GM13977 (cell line): ENCODE data around the gene AKR1D1.
"Not testable (repeated sequence)": the region's sequence is repeated elsewhere in the genome, so short reads cannot be mapped to it uniquely, and the experiment has no call there.

Source experiments
- DNase-seq: peaks from one replicate; pipeline ENCODE4 v3.0.0; 2012; ENCODE audit warnings: low spot score
- in situ Hi-C: fragments of 300-500 bp; cut with MboI; formaldehyde crosslinking; loops from one replicate; pipeline ENCODE4 v1.12.0; 2022; ENCODE audit warnings: low sequenced_read_pairs, low pct_unique_long_range_greater_than_20kb, mixed read lengths, inconsistent platforms; ENCODE audit not compliant: unreplicated experiment
- TF ChIP-seq, protein P1 (sequence below): IDR thresholded peaks from 2 replicates; pipeline ENCODE4 v1.5.1; 2012; ENCODE audit warnings: mild to moderate bottlenecking, control low read depth; ENCODE audit not compliant: insufficient read depth; ENCODE audit errors: extremely low read depth, missing control alignments

AKR1D1 gene

GRCh38 chr7:138070908-138071307 is 5.4 kb upstream of the AKR1D1 start:
- in situ Hi-C loops = no loop called here
- TF ChIP-seq, protein P1, sequence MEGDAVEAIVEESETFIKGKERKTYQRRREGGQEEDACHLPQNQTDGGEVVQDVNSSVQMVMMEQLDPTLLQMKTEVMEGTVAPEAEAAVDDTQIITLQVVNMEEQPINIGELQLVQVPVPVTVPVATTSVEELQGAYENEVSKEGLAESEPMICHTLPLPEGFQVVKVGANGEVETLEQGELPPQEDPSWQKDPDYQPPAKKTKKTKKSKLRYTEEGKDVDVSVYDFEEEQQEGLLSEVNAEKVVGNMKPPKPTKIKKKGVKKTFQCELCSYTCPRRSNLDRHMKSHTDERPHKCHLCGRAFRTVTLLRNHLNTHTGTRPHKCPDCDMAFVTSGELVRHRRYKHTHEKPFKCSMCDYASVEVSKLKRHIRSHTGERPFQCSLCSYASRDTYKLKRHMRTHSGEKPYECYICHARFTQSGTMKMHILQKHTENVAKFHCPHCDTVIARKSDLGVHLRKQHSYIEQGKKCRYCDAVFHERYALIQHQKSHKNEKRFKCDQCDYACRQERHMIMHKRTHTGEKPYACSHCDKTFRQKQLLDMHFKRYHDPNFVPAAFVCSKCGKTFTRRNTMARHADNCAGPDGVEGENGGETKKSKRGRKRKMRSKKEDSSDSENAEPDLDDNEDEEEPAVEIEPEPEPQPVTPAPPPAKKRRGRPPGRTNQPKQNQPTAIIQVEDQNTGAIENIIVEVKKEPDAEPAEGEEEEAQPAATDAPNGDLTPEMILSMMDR = no peak
- no peak for DNase-seq

DNA sequence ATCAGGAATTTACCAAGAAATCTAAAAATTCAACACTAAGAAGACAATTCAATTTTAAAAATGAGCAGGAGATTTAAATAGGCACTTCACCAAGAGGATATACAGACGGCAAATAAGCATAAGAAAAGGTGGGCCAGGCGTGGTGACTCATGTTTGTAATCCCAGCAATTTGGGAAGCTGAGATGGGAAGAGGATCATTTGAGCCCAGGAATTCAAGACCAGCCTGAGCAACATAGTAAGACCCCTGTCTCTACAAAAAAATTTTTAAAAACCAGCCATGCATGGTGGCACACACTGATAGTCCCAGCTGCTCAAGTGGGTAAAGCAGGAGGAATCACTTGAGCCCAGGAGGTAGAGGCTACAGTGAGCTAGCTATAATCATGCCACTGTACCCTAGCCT is 3.5 kb upstream of the AKR1D1 start:
- TF ChIP-seq, protein P1 = no peak
- no peak for DNase-seq
- in situ Hi-C loops = no loop called here

DNA sequence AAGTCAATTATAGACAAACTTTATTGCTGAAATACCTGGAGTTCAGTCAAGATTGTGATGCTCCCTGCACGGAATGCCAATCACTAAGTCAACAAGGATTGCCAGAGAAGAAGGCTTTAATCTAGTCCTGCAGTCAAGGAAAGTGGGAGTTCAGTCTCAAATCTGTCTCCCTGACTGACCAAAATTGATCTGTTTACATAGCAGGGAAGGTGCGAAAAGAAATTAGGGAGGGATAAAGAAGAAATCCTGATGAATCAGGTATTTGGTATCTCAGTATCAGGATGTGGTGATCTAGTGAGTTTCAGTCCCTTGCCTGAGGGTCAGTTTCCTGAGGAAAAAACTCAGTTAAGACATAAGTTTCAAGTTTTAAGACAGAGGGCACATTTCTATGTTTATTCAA is 2.1 kb upstream of the AKR1D1 start:
- TF ChIP-seq, protein P1 = no peak
- in situ Hi-C loops = no loop called here
- no peak for DNase-seq

DNA sequence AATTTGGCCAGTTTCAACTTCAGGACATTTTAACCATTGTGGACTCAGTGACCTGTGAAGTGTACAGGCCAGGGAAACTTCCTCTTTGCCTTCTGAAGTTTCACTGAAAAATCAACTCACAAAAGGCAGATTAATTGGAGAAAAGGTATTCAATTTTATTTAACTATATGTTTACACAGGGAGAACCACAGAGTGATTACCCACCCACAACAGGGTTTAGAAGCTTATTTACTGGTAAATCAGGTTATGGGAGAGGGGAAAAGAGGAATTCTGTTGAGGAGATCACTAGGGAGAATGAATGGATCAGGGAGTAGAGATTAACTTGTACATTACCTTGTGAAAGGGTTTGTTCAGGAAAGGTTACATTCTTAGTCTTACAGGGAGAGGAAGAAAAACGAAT is 1.7 kb upstream of the AKR1D1 start:
- DNase-seq = no peak
- TF ChIP-seq, protein P1 = no peak
- in situ Hi-C loops = no loop called here

DNA sequence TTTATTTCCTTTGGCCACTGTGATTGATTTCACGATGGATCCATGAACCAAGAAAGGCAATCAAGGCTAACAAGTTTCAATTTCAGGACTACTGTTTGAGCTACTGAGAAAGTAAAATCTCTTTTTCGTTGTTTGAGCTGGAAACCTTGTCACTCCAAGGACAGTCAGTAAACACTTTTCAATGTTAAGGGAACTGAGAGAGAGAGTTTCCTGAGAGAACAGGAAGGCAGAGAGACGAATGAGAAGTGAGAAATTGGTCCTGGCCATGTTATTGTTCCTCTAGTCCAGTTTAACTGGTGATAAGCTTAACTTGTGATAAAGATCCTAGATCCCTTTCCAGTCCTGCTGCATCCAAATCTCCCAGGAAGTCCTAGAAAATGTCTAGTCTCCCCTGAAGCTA is 909 bp upstream of the AKR1D1 start:
- no peak for DNase-seq
- in situ Hi-C loops = no loop called here
- TF ChIP-seq, protein P1 = no peak

- in situ Hi-C loops, DNase-seq: not testable (repeated sequence)
These were observed 473 bp upstream of the AKR1D1 start for GRCh38 chr7:138075786-138076185.

DNA sequence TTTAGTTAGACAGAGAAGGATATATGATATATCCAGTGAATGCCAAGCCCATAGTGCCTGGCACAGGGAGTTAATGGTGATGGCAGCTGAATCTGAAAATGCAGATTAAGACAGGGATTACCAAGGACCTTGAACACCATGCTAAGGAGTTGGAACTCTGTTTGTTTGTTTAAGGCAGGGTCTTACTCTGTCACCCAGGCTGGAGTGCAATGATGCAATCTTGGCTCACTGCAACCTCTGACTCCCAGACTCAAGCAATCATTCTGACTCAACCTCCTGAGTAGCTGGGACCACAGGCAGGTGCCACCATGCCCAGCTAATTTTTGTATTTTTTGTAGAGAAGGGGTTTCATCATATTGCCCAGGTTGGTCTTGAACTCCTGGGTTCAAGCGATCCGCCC is 1.6 kb downstream of the AKR1D1 start:
- TF ChIP-seq, protein P1 = no peak
- no peak for DNase-seq

GRCh38 chr7:138079137-138079536 is 2.9 kb downstream of the AKR1D1 start:
- in situ Hi-C loops = no loop called here
- TF ChIP-seq, protein P1 = no peak
- DNase-seq = no peak

More for the DNA sequence above, 1.6 kb downstream of the AKR1D1 start:
- in situ Hi-C loops = no loop called here
